ENCODE measurements around the gene KIAA0232. TPM values are rescaled to one million over a fixed set of nuclear protein-coding genes. Genes with fewer than 3 reads are reported as not detected.
A peak's percentile ranks its signal among the peaks of the same experiment; 100 is the strongest.

Gene KIAA0232
- total RNA-seq, 4 donors from 2014 or later, result 34.6 to 54.0 (median 47.8) TPM

GRCh38 chr4:6929339-6929811, 146.8 kb downstream of the KIAA0232 start:
- H3K4me1 ChIP-seq, result peaks cover 9 to 38% (median 21%) of the 10 kb centered on the region in 4 donors
- peak overlapping the region in 1 of 4 donors; percentile 2 for H3K27ac ChIP-seq (replicated peaks in 1 of 4)
- WGBS, result 74% methylated on average over 9 of the region's 9 CpGs
- peaks cover under 1 to 23% (median 15%) of the 10 kb centered on the region in 4 donors for H3K36me3 ChIP-seq
- intact Hi-C loops (cut with DNase I), result no loop called here
- TF ChIP-seq EP300 (IDR thresholded peaks at IDR 0.05) (no peak), POLR2A (IDR thresholded peaks at IDR 0.05; ENCODE audit: low read depth) (no peak), POLR2AphosphoS5 (IDR thresholded peaks at IDR 0.05) (no peak), CTCF (IDR thresholded peaks at IDR 0.05) (no peak)
- no peaks in the 10 kb centered on the region for H3K27me3 ChIP-seq
- no peak overlapping the region for H3K4me3 ChIP-seq
- H3K9me3 ChIP-seq, result no peaks in the 10 kb centered on the region
- DNase-seq (ENCODE audit: extremely low spot score), result no peak

GRCh38 chr4:6929812-6930464, 147.4 kb downstream of the KIAA0232 start:
- no peak for DNase-seq (ENCODE audit: extremely low spot score)
- WGBS, result 63% methylated on average over 15 of the region's 15 CpGs
- TF ChIP-seq CTCF (IDR thresholded peaks at IDR 0.05), result no peak
- no peak for TF ChIP-seq EP300 (IDR thresholded peaks at IDR 0.05)
- no peak for TF ChIP-seq POLR2A (IDR thresholded peaks at IDR 0.05; ENCODE audit: low read depth)
- TF ChIP-seq POLR2AphosphoS5 (IDR thresholded peaks at IDR 0.05), result peak in 1 of 2 donors; percentile 17
- Histone ChIP-seq H3K9me3 (no peaks in the 10 kb centered on the region), H3K4me3 (no peak overlapping the region), H3K27ac (replicated peaks in 1 of 4) (peak overlapping the region in 1 of 4 donors; percentile 2), H3K4me1 (peaks cover 9 to 35% (median 20%) of the 10 kb centered on the region in 4 donors), H3K27me3 (no peaks in the 10 kb centered on the region), H3K36me3 (peaks cover 0 to 17% (median 10%) of the 10 kb centered on the region in 4 donors)
- intact Hi-C loops (cut with DNase I), result no loop called here

GRCh38 chr4:6932475-6932874, 149.9 kb downstream of the KIAA0232 start:
- intact Hi-C loops (cut with DNase I), result no loop called here
- Histone ChIP-seq H3K36me3 (no peaks in the 10 kb centered on the region), H3K4me1 (peaks cover 9 to 25% (median 17%) of the 10 kb centered on the region in 4 donors), H3K4me3 (no peak overlapping the region), H3K27me3 (no peaks in the 10 kb centered on the region), H3K27ac (replicated peaks in 1 of 4) (no peak overlapping the region), H3K9me3 (no peaks in the 10 kb centered on the region)
- no peak for DNase-seq (ENCODE audit: extremely low spot score)
- TF ChIP-seq CTCF (IDR thresholded peaks at IDR 0.05) (no peak), EP300 (IDR thresholded peaks at IDR 0.05) (no peak), POLR2AphosphoS5 (IDR thresholded peaks at IDR 0.05) (no peak), POLR2A (IDR thresholded peaks at IDR 0.05; ENCODE audit: low read depth) (no peak)
- 100% methylated on average over 1 of the region's 3 CpGs for WGBS

GRCh38 chr4:6932918-6933317, 150.4 kb downstream of the KIAA0232 start:
- Histone ChIP-seq H3K4me1 (peaks cover 9 to 23% (median 15%) of the 10 kb centered on the region in 4 donors), H3K27ac (replicated peaks in 1 of 4) (no peak overlapping the region), H3K36me3 (no peaks in the 10 kb centered on the region), H3K9me3 (no peaks in the 10 kb centered on the region), H3K4me3 (no peak overlapping the region), H3K27me3 (no peaks in the 10 kb centered on the region)
- DNase-seq (ENCODE audit: extremely low spot score), result no peak
- intact Hi-C loops (cut with DNase I), result no loop called here
- TF ChIP-seq EP300 (IDR thresholded peaks at IDR 0.05) (no peak), POLR2A (IDR thresholded peaks at IDR 0.05; ENCODE audit: low read depth) (no peak), POLR2AphosphoS5 (IDR thresholded peaks at IDR 0.05) (no peak), CTCF (IDR thresholded peaks at IDR 0.05) (no peak)
- no CpG with 5 or more reads among the region's 3 CpGs for WGBS

Other genes with a start within 250 kb of the KIAA0232 start
- gene MAN2B2, start 207.5 kb upstream of the KIAA0232 start, total RNA-seq, result 10 to 100 TPM; 31.9 to 42.0 (median 33.0) TPM
- gene MRFAP1, start 142.0 kb upstream of the KIAA0232 start, total RNA-seq, result 100 to 1,000 TPM; 155 to 331 (median 234) TPM
- under 1 TPM in 1 of 4 donors, not detected in 3; 0.99 TPM for gene S100P, start 88.8 kb upstream of the KIAA0232 start, total RNA-seq
- 10 to 100 TPM; 55.2 to 60.0 (median 57.0) TPM for gene MRFAP1L1, start 72.9 kb upstream of the KIAA0232 start, total RNA-seq
- 10 to 100 TPM; 15.8 to 21.9 (median 17.9) TPM for gene BLOC1S4, start 66.6 kb upstream of the KIAA0232 start, total RNA-seq
- gene TBC1D14, start 127.1 kb downstream of the KIAA0232 start, total RNA-seq, result 10 to 100 TPM; 37.0 to 49.4 (median 44.2) TPM

Measured in esophagus muscularis mucosa (tissue), 4 donors.